HCT116 (cell line): ENCODE measurements around the gene SORBS1. TPM values are rescaled to one million over a fixed set of nuclear protein-coding genes. Genes with fewer than 3 reads are reported as not detected.

Experiments used
- ATAC-seq: fragments of 200-7000 bp; cut with Tn5 transposase; 2 replicates; pipeline ENCODE4 v1.9.1; 2020; ENCODE audit warnings: mild to moderate bottlenecking, moderate library complexity
- BruUV-seq: library from RNA; stranded (reverse); fragments of 400-500 nt; replicated peaks from 2 replicates; lab custom pipeline; 2021; lab: Mats Ljungman, UMichigan
- CTCF ChIA-PET: fragments of 300-600 bp; sonication (Branson Sonifier 250); formaldehyde crosslinking; loops from one replicate; lab custom pipeline; 2021; ENCODE audit warnings: antibody characterized with exemption; lab: Charles Lee
- POLR2A ChIA-PET: fragments of 300-600, 350-600 bp; sonication (Branson Sonifier 250); formaldehyde crosslinking; loops from one replicate; lab custom pipeline; 2021; ENCODE audit warnings: antibody characterized with exemption; lab: Charles Lee
- RAD21 ChIA-PET, 2 experiments: fragments of 300-600 bp; sonication (Branson Sonifier 250); formaldehyde crosslinking; loops; one replicate each; lab custom pipeline; 2023; ENCODE audit warnings: low total read pairs in 2 of 2; ENCODE audit not compliant: uncharacterized antibody in 2 of 2, unreplicated experiment in 2 of 2, low non-redundant PET in 1 of 2; lab: Charles Lee
- DNase-seq: peaks from one replicate; pipeline ENCODE4 v3.0.0-alpha.2; 2010; ENCODE audit warnings: low read depth, low spot score
- H2AFZ ChIP-seq: fragments of 200-600 bp; shearing (Covaris generic), sonication (generic); 2 replicates; pipeline ENCODE4 v1.6.1; 2017; ENCODE audit warnings: low read depth, mixed run types, mixed read lengths, antibody characterized with exemption, low read length; ENCODE audit not compliant: poor library complexity, severe bottlenecking
- H3K27ac ChIP-seq: 2 replicates; pipeline ENCODE4 v1.5.1; 2012; ENCODE audit warnings: low read depth, low read length
- H3K27me3 ChIP-seq: fragments of 200-600 bp; sonication (generic); 2 replicates; pipeline ENCODE4 v1.6.1; 2016; ENCODE audit warnings: mixed run types, low read length, mixed read lengths; ENCODE audit not compliant: insufficient read depth
- H3K36me3 ChIP-seq, 2 experiments: fragments of 200-500 bp in 1 of 2; fragments of 200-600 bp in 1 of 2; sonication (Bioruptor generic) in 1 of 2; sonication (generic) in 1 of 2; 2 replicates each; pipeline versions ENCODE4 v1.5.1 to v1.6.1; 2014 to 2016; ENCODE audit warnings: low read length in 2 of 2, inconsistent platforms in 1 of 2, mixed read lengths in 1 of 2, mixed run types in 1 of 2; ENCODE audit not compliant: insufficient read depth in 2 of 2, control insufficient read depth in 1 of 2
- H3K4me1 ChIP-seq, 2 experiments: fragments of 200-600 bp in 1 of 2; sonication (generic) in 1 of 2; 2 replicates each; pipeline versions ENCODE4 v1.5.1 to v1.6.1; 2012 to 2017; ENCODE audit warnings: low read length in 2 of 2, inconsistent platforms in 1 of 2, mild to moderate bottlenecking in 1 of 2, mixed read lengths in 1 of 2, mixed run types in 1 of 2, moderate library complexity in 1 of 2; ENCODE audit not compliant: insufficient read depth in 2 of 2, control insufficient read depth in 1 of 2
- H3K4me2 ChIP-seq: fragments of 200-600 bp; sonication (generic); 2 replicates; pipeline ENCODE4 v1.6.1; 2017; ENCODE audit warnings: mixed run types, low read length, mixed read lengths
- H3K4me3 ChIP-seq, 2 experiments: fragments of 200-600 bp in 1 of 2; sonication (generic) in 1 of 2; replicated peaks in 1 of 2; 2 replicates each; pipeline ENCODE4 v1.5.1; 2011 to 2016; ENCODE audit warnings: low read length in 2 of 2, control low read depth in 1 of 2, low read depth in 1 of 2, mild to moderate bottlenecking in 1 of 2, mixed read lengths in 1 of 2, mixed run types in 1 of 2
- H3K79me2 ChIP-seq: fragments of 200-600 bp; sonication (generic); 2 replicates; pipeline ENCODE4 v1.6.1; 2017; ENCODE audit warnings: mild to moderate bottlenecking, mixed run types, low read length, moderate library complexity, mixed read lengths; ENCODE audit not compliant: insufficient read depth
- H3K9ac ChIP-seq: fragments of 200-600 bp; sonication (generic); 2 replicates; pipeline ENCODE4 v1.6.1; 2016; ENCODE audit warnings: low read length, mixed read lengths
- H3K9me2 ChIP-seq: fragments of 200-600 bp; sonication (generic), shearing (Covaris generic); 2 replicates; pipeline ENCODE4 v1.6.1; 2017; ENCODE audit warnings: mixed run types, mild to moderate bottlenecking, moderate library complexity; ENCODE audit not compliant: insufficient read depth
- H3K9me3 ChIP-seq, 2 experiments: fragments of 200-500 bp in 1 of 2; fragments of 200-600 bp in 1 of 2; sonication (Bioruptor generic) in 1 of 2; sonication (generic) in 1 of 2; 2 replicates each; pipeline ENCODE4 v1.6.1; 2014 to 2017; ENCODE audit warnings: low read length in 2 of 2, mixed read lengths in 2 of 2, inconsistent platforms in 1 of 2, low read depth in 1 of 2, mild to moderate bottlenecking in 1 of 2, mixed run types in 1 of 2, moderate library complexity in 1 of 2; ENCODE audit not compliant: control insufficient read depth in 1 of 2, insufficient read depth in 1 of 2
- H4K20me1 ChIP-seq: fragments of 200-600 bp; sonication (generic), shearing (Covaris generic); 2 replicates; pipeline ENCODE4 v1.6.1; 2017; ENCODE audit warnings: mixed run types, mild to moderate bottlenecking, moderate library complexity; ENCODE audit not compliant: insufficient read depth
- EGR1 ChIP-seq: IDR thresholded peaks from 2 replicates; pipeline ENCODE4 v1.6.1; 2012; ENCODE audit warnings: low read depth
- FOSL1 ChIP-seq: IDR thresholded peaks from 2 replicates; pipeline ENCODE4 v1.6.1; 2012; ENCODE audit warnings: low read depth
- JUND ChIP-seq: IDR thresholded peaks from 2 replicates; pipeline ENCODE4 v1.6.1; 2012
- MAX ChIP-seq: IDR thresholded peaks from 2 replicates; pipeline ENCODE4 v1.6.1; 2012
- POLR2AphosphoS5 ChIP-seq: IDR thresholded peaks from 2 replicates; pipeline ENCODE4 v1.6.1; 2011; ENCODE audit warnings: mild to moderate bottlenecking, low read depth, low read length, moderate library complexity
- SP1 ChIP-seq: IDR thresholded peaks from 2 replicates; pipeline ENCODE4 v1.6.1; 2012; ENCODE audit warnings: low read depth
- ZBTB33 ChIP-seq: IDR thresholded peaks from 2 replicates; pipeline ENCODE4 v1.6.1; 2011; ENCODE audit warnings: mild to moderate bottlenecking, low read length, moderate library complexity; ENCODE audit not compliant: insufficient replicate concordance; ENCODE audit errors: extremely low read depth
- ZFX ChIP-seq: fragments of 450-650 bp; IDR thresholded peaks from 2 replicates; pipeline ENCODE4 v1.6.1; 2017
- ZNF274 ChIP-seq: fragments of 200-500 bp; sonication (Bioruptor generic); IDR thresholded peaks from 2 replicates; pipeline ENCODE4 v1.6.1; 2014; ENCODE audit warnings: mild to moderate bottlenecking, low read depth, low read length, inconsistent platforms
- intact Hi-C: fragments of 100-400 bp; cut with micrococcal nuclease; formaldehyde crosslinking; loops from 2 replicates; pipeline ENCODE4 v1.10.0; 2022
- total RNA-seq: library from RNA; stranded (reverse); gene quantifications from one replicate; pipeline ENCODE4 v1.2.1, GENCODE V29; 2021; ENCODE audit not compliant: unreplicated experiment

Gene SORBS1
- total RNA-seq, 1 experiment from 2014 or later = 3.4 TPM

- ChIA-PET CTCF (interaction anchor here (1.3 kb wide), 2 partner anchors 9 to 37 kb away, joined by 3 to 5 read pairs; no protein-coding TSS in a partner anchor), RAD21 (no interaction called here), POLR2A (no interaction called here)
- H3K4me1 ChIP-seq = peaks cover 4 to 18% of the 10 kb centered on the region in 2 experiments; a peak in 2 of 4 replicates
- TF ChIP-seq EGR1 = no peak
- TF ChIP-seq MAX = peak; percentile 60
- TF ChIP-seq JUND = peak; percentile 89
- peak; percentile 19 for TF ChIP-seq ZBTB33
- peak; percentile 90 for TF ChIP-seq FOSL1
- peak; percentile 75 for TF ChIP-seq SP1
- no peak for TF ChIP-seq ZFX
- peak; percentile 63 for TF ChIP-seq POLR2AphosphoS5
- TF ChIP-seq ZNF274 = no peak
- no TSS peak for BruUV-seq
- ATAC-seq (peak; percentile 93), DNase-seq (peak; percentile 73)
- H3K4me2 ChIP-seq = peak overlapping the region; percentile 70
- no peaks in the 10 kb centered on the region for H3K9me3 ChIP-seq
- intact Hi-C loops = no loop called here
- peak overlapping the region; percentile 47; the same call in 1 of the 2 replicates for H3K27ac ChIP-seq
- H4K20me1 ChIP-seq = no peaks in the 10 kb centered on the region
- H2AFZ ChIP-seq = peak overlapping the region; percentile 95
- no peaks in the 10 kb centered on the region for H3K27me3 ChIP-seq
- peak overlapping the region in 1 of 2 experiments; percentile 44; a peak in 2 of 4 replicates for H3K4me3 ChIP-seq
- no peaks in the 10 kb centered on the region for H3K79me2 ChIP-seq
- peak overlapping the region; percentile 52 for H3K9ac ChIP-seq
- no peaks in the 10 kb centered on the region for H3K9me2 ChIP-seq
- H3K36me3 ChIP-seq = no peaks in the 10 kb centered on the region
These were observed 166.8 kb downstream of the SORBS1 start for GRCh38 chr10:95394161-95394880.
